GM19193 (cell line): ENCODE results near the gene IL3RA.

ENCODE experiments used
- POLR2A ChIP-seq: IDR thresholded peaks from 4 replicates; pipeline ENCODE4 v1.6.1; 2011; ENCODE audit not compliant: insufficient read depth, insufficient read length; ENCODE audit errors: extremely low read depth

The IL3RA gene

DNA sequence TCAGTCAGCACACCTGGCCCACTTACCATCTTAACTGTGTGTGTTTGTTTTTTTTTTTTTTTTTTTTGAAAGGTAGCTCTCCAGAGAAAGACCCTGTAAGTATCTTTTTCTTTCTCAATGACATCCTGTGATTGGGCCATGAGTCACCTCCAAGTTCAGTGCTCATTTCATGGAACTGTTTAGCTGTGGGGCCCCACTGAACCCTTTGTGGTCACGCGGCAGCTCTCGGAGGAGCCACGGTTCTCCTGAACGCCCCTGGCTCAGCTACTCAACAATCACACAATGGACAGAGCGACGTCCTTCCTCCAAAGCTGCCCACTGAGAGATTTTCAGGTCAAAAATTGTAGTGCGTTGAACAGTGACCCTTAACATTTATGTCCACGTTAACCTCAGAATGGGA lies 14.2 kb upstream of the IL3RA start:
- no peak for TF ChIP-seq POLR2A

DNA sequence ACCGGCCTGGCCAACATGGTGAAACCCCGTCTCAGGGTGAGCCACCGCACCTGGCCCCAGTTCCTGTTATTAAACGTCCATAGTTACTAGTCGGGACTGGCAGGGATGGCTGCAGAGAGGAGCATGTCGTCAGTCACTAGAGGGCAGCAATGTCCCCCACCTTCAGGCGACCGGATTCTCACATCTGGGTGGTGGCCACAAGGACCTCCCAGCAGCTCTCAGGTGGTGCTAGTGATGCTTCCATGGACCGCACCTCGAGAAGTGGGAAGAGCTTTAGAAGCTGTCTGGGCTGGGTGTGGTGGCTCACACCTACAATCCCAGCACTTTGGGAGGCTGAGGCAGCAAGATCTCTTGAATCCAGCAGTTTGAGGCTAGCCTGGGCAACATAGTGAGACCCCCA lies 13.3 kb upstream of the IL3RA start:
- no peak for TF ChIP-seq POLR2A

DNA sequence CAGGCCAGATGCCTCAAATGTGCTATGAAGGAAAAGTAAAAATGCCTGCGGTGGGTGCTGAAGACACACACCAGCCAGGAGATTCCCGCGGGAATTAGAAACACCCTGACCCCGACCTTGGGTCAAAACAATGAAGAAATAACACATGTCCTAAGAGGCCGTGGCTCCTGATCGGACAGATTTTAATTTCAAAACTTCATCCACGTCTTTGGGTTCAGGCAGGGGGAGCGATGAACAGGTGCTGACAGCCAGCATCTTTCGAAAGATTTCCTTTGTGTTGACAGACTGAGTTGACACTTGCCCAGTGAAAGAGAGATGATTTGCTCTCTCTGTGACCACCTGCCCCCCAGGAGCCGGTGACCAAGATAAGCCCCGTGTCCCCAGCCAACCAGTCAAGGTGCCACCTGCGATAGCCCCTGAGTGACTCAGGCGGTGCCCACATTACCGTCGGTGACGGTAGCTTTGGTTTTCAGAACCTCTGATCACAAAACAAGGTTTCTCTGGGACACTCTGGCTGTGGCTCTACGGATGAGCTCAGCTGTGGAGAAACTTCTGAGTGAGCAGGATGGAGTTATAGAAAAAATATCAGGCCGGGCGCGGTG lies 11.0 kb upstream of the IL3RA start:
- TF ChIP-seq POLR2A: no peak

DNA sequence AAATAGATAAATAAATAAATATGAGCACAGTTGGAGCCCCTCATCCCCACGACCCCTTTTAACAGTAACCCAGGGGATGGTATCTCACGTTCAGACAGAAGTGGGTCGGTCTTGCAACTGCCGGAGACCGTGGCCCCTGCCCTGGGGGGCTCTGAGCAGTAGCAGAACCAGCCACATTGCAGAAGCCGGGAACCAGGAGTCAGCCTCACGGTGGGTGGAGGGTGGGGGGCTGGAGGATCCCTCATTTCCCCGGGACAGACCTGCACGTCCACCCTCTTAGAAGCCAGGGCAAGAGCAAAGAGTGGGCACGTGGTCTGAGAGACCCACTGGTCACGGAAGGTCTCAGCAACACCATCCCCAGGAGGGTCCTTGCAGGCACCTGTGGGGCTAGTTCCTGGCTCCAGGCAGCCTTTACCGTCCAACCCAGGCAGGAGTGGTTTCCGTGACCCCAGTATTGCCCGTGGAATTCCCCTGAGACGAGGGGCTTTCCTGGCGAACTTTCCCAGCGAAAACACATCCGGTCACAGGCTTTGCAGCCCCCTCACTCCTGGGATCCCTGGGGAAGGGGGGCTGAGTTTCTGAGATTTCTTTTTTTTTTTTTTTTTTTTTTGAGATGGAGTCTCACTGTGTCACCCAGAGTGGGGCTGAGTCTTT lies 8.8 kb upstream of the IL3RA start:
- no peak for TF ChIP-seq POLR2A

DNA sequence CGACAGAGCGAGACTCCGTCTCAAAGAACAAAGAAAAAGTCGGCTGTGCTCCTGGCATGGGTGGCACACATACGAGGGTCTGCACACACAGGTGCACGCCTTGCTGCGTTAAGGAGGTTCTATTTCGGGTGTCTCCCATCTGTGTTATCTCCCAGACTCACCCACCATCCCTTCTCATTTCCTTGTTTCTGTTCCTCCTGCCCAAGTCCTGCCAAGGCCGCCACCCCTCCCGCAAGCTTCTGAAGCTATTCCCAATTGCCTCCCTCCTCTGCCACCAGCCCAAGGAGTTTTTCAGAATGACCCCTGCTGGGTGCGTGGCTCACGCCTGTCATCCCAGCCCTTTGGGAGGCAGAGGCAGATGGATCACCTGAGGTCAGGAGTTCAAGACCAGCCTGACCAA lies 6.0 kb upstream of the IL3RA start:
- TF ChIP-seq POLR2A: no peak

DNA sequence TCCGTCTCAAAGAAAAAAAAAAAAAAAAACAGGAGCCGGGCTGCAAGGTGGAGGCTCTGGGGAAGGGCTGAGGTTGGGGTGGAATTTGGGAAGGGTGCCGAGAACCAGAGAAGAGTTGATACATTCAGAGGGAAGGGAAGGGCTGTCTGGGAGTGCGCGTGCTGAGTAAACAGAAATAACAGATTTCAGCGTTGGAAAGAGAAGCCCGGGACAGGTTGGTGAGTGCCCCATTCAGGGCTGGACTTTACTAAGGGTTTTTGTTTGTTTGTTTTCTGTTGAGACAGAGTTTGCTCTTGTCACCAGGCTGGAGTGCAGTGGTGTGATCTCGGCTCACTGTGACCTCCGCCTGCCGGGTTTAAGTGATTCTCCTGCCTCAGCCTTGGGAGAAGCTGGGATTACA lies 1.7 kb upstream of the IL3RA start:
- TF ChIP-seq POLR2A: no peak

DNA sequence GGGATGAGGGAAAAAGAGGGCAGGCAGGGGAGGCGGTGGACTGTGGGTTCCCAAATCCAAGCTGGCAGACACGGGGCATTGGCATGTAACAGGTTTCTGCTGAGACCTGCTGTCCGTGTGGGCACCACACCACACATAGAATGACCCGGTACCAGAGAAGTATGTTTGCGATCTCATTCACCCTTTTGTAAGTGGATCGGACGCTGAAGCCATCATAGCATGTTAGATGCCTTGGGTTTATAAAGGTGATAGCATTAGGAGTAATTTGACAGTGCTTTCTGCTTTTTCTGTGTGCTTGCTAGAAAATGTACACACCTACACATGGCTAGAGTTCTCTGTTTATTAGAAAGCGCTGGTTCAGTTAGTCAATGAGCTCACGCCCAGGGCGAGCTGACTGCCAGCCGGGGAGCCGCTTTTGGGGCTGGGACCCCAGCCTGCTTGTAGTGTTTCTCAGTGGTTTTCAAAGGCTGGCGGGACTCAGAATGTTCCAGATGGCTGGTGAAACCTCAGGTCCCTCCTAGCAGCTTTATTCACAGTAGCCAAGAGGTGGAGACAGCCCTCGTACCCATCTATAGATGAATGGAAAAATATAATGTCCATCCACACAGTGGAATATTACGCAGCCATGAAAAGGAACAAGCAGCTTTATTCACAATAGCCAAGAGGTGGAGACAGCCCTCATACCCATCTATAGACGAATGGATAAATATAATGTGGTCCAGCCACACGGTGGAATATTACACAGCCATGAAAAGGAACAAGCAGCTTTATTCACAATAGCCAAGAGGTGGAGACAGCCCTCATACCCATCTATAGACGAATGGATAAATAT lies 579 bp downstream of the IL3RA start:
- no peak for TF ChIP-seq POLR2A

DNA sequence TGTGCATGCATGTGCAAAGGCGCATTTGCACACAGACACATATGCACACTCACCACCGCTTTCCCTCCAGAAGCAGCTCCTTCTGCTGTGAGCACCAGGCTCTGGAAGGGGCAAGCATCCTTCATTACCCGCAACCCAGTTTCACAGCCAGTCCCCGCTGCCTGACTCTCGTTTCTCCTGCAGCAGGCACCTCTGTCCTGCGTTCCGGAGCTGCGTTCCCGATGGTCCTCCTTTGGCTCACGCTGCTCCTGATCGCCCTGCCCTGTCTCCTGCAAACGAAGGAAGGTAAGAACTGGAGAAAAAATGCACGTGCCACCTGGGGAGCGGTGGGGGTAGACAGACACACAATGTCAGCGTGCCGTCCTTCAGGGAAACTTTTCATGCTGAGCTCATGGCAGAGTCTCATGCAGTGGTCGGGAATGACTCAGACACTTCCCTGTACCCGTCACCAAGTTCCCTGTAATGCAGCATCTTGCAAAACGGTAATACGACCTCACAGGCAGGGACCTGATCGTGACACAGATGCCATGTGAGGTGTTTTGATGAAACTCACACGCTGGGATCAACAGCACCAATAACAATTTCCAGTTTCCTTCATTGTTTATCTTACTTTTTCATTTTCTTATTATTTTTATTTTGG lies 5.1 kb downstream of the IL3RA start:
- no peak for TF ChIP-seq POLR2A

DNA sequence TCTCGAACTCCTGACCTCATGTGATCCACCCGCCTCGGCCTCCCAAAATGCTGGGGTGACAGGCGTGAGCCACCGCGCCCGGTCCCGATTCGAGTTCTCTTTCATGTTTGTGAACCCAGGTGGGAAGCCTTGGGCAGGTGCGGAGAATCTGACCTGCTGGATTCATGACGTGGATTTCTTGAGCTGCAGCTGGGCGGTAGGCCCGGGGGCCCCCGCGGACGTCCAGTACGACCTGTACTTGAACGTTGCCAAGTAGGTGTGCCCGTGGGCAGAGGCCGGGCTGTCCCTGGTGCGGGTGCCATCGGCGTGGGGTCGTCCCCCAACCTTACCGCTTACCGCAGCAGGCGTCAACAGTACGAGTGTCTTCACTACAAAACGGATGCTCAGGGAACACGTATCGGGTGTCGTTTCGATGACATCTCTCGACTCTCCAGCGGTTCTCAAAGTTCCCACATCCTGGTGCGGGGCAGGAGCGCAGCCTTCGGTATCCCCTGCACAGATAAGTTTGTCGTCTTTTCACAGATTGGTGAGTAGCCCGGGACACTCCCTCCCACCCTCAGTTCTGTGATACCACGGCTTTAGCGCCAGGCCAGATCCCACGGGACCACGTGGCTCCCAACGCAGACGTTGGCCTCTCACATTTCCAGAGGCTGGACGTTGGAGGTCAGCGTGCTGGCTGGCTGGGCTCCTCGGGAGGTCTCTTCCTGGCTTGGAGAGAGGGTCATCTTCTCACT lies 15.6 kb downstream of the IL3RA start:
- TF ChIP-seq POLR2A: no peak

DNA sequence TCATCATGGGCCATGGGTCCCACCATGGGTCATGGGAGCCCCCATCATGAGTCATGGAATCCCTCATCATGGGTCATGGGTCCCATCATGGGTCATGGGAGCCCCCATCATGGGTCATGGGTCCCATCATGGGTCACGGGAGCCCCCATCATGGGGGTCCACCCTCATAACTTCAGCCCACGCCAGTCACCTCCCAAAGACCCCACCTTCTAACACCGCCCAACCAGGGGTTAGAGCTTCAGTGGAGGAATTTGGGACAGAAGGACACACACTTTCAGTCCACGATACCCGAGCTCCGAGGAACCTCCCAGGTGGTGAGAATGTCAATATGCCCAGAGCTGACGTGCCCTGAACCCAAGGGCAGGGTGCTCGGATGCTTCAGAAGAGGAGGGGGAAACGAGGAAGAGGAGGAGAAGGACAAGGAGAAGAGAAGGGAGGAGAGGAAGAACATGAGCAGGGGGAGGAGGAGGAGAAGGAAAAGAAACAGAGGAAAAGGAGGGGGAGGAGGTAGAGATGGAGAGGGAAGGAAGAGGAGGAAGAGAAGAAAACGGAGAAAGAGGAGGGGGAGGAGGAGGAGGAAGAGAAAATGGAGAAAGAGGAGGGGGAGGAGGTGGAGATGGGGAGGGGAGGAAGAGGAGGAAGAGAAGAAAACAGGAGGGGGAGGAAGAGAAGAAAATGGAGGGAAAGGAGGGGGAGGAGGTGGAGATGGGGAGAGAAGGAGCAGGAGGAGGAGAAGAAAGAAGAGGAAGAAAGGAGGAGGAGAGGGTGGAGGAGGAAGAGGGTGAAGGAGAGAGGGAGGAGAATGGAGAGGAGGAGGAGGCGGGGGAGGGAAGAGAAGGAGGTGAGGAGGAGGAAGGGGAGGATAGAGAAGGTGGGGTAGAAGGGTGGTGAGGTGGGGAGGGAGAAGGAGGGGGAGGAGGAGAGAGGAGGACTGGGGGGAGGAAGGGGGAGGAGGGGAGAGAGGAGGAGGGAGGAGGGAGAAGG lies 17.7 kb downstream of the IL3RA start:
- TF ChIP-seq POLR2A: no peak

DNA sequence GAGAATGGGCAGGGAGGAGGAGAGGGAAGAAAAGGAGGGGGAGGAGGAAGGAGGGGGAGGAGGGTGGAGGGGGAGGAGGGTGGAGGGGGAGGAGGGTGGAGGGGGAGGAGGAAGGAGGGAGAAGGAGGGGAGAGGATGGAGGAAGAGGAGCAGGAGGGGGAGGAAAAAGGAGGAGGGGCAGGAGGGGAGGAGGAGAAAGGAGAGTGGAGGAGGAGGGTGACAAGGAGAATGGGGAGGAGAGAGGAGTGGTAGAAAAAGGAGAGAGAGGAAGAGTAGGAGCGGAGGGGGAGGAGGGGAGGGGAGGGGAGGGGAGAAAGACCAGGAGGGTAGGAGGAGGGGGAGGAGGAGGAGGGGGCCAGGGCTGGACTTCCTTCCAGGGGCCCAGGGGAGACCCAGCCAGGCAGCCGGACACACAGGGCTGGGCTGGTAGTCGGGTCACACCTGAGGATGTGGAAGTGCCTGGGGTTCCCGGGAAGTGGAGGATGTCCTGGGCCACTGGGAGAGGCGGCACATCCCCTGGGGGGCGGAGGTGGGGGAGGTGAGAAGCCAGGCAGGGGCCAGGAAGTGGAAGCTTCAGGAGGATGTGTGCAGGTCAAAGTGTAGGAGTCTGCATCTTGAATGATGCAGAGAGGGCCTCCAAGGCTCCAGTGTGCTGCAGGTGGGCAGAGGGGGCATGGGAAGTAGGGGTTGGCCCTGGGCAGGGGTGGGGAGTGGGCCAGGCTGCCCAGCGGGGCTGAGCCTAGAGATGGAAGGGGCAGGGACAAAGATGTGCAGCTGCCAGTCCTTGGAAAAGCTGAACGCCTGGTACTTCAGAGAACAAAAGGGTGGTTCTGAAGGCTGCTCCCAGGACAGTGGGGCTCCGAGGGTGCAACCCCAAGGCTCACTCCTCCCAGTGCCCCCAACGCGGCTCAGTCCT lies 18.8 kb downstream of the IL3RA start:
- TF ChIP-seq POLR2A: no peak

DNA sequence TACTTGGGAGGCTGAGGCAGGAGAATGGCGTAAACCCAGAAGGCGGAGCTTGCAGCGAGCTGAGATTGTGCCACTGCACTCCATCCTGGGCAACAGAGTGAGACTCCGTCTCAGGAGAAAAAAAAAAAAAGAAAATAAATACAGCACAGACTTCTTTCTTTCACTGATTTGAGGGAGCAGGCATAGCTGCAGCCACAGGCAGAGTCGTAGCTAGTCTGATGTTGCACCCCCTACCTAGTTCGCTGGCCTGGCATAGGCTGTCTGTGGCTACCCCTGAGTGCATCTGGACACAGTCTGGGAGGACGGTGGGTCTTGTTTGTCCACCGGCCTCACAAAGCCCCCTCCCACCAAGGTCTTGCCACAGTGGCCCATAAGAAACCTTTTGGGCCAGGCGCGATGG lies 21.4 kb downstream of the IL3RA start:
- no peak for TF ChIP-seq POLR2A

DNA sequence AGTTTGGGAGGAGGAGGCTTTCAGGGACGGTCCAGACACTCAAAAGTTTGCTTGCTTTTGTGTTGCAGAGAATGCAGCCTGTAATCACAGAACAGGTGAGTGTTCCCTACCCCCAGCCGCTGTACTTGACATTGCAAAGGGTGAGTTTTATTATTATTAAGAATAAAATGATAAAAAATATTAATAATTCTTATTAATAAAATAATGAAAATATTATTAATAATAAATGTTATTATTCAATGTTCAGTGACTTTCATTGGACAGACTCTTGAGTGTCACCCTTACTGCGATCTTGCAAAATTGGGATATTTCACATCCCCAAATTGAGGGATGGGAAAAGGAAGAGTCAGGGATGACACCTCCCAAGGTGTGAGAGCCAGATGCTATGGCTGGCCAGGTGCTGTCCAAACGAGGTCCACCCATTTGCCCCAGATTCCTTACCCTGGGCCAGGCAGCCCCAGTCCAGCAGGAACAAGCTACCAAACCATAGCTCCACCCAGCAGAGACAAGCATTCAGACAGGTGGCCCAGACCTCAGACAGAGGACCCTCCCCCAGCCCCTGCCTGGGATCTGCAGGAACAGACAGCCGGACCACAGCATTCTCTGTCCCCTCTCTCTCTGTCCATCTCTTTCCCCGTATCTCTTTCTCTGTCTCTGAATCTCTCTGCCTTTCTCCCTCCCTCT lies 22.4 kb downstream of the IL3RA start:
- TF ChIP-seq POLR2A: no peak

DNA sequence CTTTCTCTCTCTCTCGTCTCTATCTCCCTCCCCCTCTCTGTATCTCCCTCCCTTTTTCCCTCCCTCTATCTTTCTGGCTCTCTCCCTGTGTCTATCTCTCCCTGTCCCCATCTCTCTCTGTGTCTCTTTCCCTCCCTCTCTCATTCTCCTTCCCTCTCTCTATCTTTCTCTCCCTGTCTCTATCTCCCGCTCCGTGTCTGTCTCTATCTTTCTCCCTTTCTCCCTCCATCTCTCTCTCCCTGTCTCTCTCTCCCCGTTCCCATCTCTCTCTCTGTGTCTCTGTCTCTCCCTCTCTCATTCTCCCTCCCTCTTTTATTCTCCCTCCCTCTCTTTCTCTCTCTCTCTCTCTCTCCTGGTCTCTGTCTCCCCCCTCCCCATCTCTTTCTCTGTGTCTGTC lies 22.9 kb downstream of the IL3RA start:
- no peak for TF ChIP-seq POLR2A
